HL-60 (cell line): ENCODE data around the gene TAGLN3.

Source experiments
- DNase-seq, 2 experiments: peaks; one replicate each; pipeline ENCODE4 v3.0.0-alpha.2; 2010 to 2020; ENCODE audit warnings: low read depth in 1 of 2, low spot score in 1 of 2
- H3K27ac ChIP-seq: fragments of 250-450 bp; sonication (Bioruptor Pico); replicated peaks from 2 replicates; pipeline ENCODE4 v1.5.1; 2020; ENCODE audit warnings: mild to moderate bottlenecking, moderate library complexity
- H3K27me3 ChIP-seq: fragments of 250-450 bp; sonication (Bioruptor Pico); 2 replicates; pipeline ENCODE4 v1.5.1; 2021; ENCODE audit warnings: mild to moderate bottlenecking, moderate library complexity; ENCODE audit not compliant: insufficient read depth, poor library complexity, severe bottlenecking
- H3K4me3 ChIP-seq: replicated peaks from 2 replicates; pipeline ENCODE4 v1.5.1; 2011; ENCODE audit warnings: mild to moderate bottlenecking, control low read depth, low read length; ENCODE audit not compliant: insufficient read depth
- CTCF ChIP-seq: IDR thresholded peaks from one replicate; pipeline ENCODE4 v1.5.1; 2011; ENCODE audit warnings: low read length, control low read depth, inconsistent platforms; ENCODE audit not compliant: insufficient read depth
- GABPA ChIP-seq: IDR thresholded peaks from 2 replicates; pipeline ENCODE4 v1.6.1; 2012; ENCODE audit warnings: low read depth
- POLR2AphosphoS5 ChIP-seq: IDR thresholded peaks from 2 replicates; pipeline ENCODE4 v1.6.1; 2012; ENCODE audit warnings: low read depth
- REST ChIP-seq: IDR thresholded peaks from 2 replicates; pipeline ENCODE4 v1.6.1; 2012; ENCODE audit warnings: low read depth; ENCODE audit not compliant: insufficient replicate concordance
- SPI1 ChIP-seq: IDR thresholded peaks from 2 replicates; pipeline ENCODE4 v1.6.1; 2012; ENCODE audit warnings: low read depth, mild to moderate bottlenecking, borderline replicate concordance

TAGLN3 gene

GRCh38 chr3:112056451-112056929, 57.8 kb downstream of the TAGLN3 start:
- H3K4me3 ChIP-seq = no peak overlapping the region
- H3K27me3 ChIP-seq = no peaks in the 10 kb centered on the region
- DNase-seq = no peak
- no peak overlapping the region for H3K27ac ChIP-seq
- TF ChIP-seq SPI1 (no peak), POLR2AphosphoS5 (no peak), CTCF (no peak), GABPA (no peak), REST (no peak)

- TF ChIP-seq POLR2AphosphoS5 = no peak
- no peak for TF ChIP-seq CTCF
- TF ChIP-seq SPI1 = no peak
- no peak for TF ChIP-seq GABPA
- TF ChIP-seq REST = no peak
- DNase-seq = no peak
- H3K27me3 ChIP-seq = no peaks in the 10 kb centered on the region
These were observed 60.8 kb downstream of the TAGLN3 start for GRCh38 chr3:112059497-112059896.

GRCh38 chr3:112061152-112061551, 62.4 kb downstream of the TAGLN3 start:
- no peaks in the 10 kb centered on the region for H3K27me3 ChIP-seq
- H3K4me3 ChIP-seq = no peak overlapping the region
- no peak overlapping the region for H3K27ac ChIP-seq
- TF ChIP-seq SPI1 = no peak
- DNase-seq = no peak

More at GRCh38 chr3:112059497-112059896, 60.8 kb downstream of the TAGLN3 start:
- no peak overlapping the region for H3K4me3 ChIP-seq
- no peak overlapping the region for H3K27ac ChIP-seq
